ENCODE results near the gene KLC1.
A peak's percentile ranks its signal among the peaks of the same experiment; 100 is the strongest.

KLC1 gene

GRCh38 chr14:103699261-103699661 is 70.2 kb downstream of the KLC1 start:
- peak overlapping the region; percentile 55 for H3K4me2 ChIP-seq (ENCODE audit: low read depth, low read length, poor library complexity, severe bottlenecking)
- no peak overlapping the region for H2AFZ ChIP-seq (ENCODE audit: low read depth, low read length, severe bottlenecking)
- H3K36me3 ChIP-seq (ENCODE audit: low read length), result no peaks in the 10 kb centered on the region
- H4K20me1 ChIP-seq (ENCODE audit: low read depth, low read length), result no peaks in the 10 kb centered on the region
- no peak for TF ChIP-seq EZH2phosphoT487 (conservative IDR thresholded peaks at IDR 0.05; ENCODE audit: low read length)
- TF ChIP-seq, protein P1, sequence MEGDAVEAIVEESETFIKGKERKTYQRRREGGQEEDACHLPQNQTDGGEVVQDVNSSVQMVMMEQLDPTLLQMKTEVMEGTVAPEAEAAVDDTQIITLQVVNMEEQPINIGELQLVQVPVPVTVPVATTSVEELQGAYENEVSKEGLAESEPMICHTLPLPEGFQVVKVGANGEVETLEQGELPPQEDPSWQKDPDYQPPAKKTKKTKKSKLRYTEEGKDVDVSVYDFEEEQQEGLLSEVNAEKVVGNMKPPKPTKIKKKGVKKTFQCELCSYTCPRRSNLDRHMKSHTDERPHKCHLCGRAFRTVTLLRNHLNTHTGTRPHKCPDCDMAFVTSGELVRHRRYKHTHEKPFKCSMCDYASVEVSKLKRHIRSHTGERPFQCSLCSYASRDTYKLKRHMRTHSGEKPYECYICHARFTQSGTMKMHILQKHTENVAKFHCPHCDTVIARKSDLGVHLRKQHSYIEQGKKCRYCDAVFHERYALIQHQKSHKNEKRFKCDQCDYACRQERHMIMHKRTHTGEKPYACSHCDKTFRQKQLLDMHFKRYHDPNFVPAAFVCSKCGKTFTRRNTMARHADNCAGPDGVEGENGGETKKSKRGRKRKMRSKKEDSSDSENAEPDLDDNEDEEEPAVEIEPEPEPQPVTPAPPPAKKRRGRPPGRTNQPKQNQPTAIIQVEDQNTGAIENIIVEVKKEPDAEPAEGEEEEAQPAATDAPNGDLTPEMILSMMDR (IDR thresholded peaks at IDR 0.05; ENCODE audit: insufficient read depth, low read length, poor library complexity, severe bottlenecking), result no peak
- H3K27ac ChIP-seq (ENCODE audit: low read depth, low read length), result peak overlapping the region; percentile 95
- no peaks in the 10 kb centered on the region for H3K79me2 ChIP-seq (ENCODE audit: insufficient read depth, low read length)
- H3K4me3 ChIP-seq (ENCODE audit: insufficient read depth, low read length, poor library complexity, severe bottlenecking), result no peak overlapping the region
- H3K9ac ChIP-seq (ENCODE audit: low read length), result peak overlapping the region; percentile 51
- H3K9me3 ChIP-seq (ENCODE audit: insufficient read depth, low read length), result no peaks in the 10 kb centered on the region
- H3F3A ChIP-seq (ENCODE audit: insufficient read depth), result peaks cover 68% of the 10 kb centered on the region
- no peaks in the 10 kb centered on the region for H3K27me3 ChIP-seq (ENCODE audit: low read length)
- no peaks in the 10 kb centered on the region for H3K9me2 ChIP-seq (replicated peaks; ENCODE audit: insufficient read depth, low read length)

GRCh38 chr14:103699901-103700752 is 71.1 kb downstream of the KLC1 start:
- peak overlapping the region; percentile 55 for H3K4me2 ChIP-seq (ENCODE audit: low read depth, low read length, poor library complexity, severe bottlenecking)
- H3K9ac ChIP-seq (ENCODE audit: low read length), result peak overlapping the region; percentile 51
- peak overlapping the region; percentile 95 for H3K27ac ChIP-seq (ENCODE audit: low read depth, low read length)
- H3K36me3 ChIP-seq (ENCODE audit: low read length), result no peaks in the 10 kb centered on the region
- no peak overlapping the region for H2AFZ ChIP-seq (ENCODE audit: low read depth, low read length, severe bottlenecking)
- no peak overlapping the region for H3K4me3 ChIP-seq (ENCODE audit: insufficient read depth, low read length, poor library complexity, severe bottlenecking)
- no peaks in the 10 kb centered on the region for H4K20me1 ChIP-seq (ENCODE audit: low read depth, low read length)
- no peaks in the 10 kb centered on the region for H3K79me2 ChIP-seq (ENCODE audit: insufficient read depth, low read length)
- TF ChIP-seq EZH2phosphoT487 (conservative IDR thresholded peaks at IDR 0.05; ENCODE audit: low read length), result no peak
- TF ChIP-seq, protein P1 (IDR thresholded peaks at IDR 0.05; ENCODE audit: insufficient read depth, low read length, poor library complexity, severe bottlenecking), result no peak
- H3K27me3 ChIP-seq (ENCODE audit: low read length), result no peaks in the 10 kb centered on the region
- no peaks in the 10 kb centered on the region for H3K9me2 ChIP-seq (replicated peaks; ENCODE audit: insufficient read depth, low read length)
- no peaks in the 10 kb centered on the region for H3K9me3 ChIP-seq (ENCODE audit: insufficient read depth, low read length)
- H3F3A ChIP-seq (ENCODE audit: insufficient read depth), result peaks cover 68% of the 10 kb centered on the region

DNA sequence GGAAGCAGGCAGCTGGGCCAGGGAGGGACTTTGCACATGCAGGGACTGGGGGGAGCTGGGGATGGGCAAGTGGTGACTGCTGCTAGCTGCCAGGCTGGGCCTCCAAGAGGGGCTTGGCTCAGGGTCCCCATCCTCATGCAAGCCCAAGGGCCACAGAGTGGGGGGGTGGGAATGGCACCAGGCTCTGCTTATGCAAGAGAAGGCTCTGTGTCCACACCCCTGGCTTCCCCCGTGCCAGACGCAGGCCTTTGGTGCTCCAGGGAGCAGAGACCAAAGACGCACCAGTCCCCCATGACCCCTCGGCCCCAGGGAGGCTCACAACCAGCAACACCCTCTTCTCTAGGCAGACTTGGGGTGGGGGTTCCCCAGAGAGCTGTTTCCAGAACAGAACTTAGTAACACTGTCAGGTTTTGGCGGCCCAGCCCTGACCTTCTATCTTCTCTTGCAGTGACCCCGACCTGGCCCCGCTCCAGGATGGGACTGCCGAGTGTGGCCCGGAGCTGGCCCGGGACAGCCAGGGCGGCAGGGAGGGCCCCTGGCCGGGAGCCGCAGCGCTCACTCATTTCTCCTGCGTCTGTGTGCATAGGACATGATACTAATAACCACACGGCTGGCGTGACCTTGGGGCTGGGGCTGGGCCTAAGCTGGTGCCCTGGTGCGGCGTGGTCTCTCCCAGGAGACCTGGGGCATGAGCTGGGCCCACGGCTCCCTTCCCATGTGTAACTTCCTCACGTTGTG is 71.9 kb downstream of the KLC1 start:
- H3K4me2 ChIP-seq (ENCODE audit: low read depth, low read length, poor library complexity, severe bottlenecking), result peak overlapping the region; percentile 41
- H3K27ac ChIP-seq (ENCODE audit: low read depth, low read length), result peak overlapping the region; percentile 95
- H3K4me3 ChIP-seq (ENCODE audit: insufficient read depth, low read length, poor library complexity, severe bottlenecking), result no peak overlapping the region
- H3K9ac ChIP-seq (ENCODE audit: low read length), result peak overlapping the region; percentile 33
- H3F3A ChIP-seq (ENCODE audit: insufficient read depth), result peaks cover 61% of the 10 kb centered on the region
- H3K36me3 ChIP-seq (ENCODE audit: low read length), result no peaks in the 10 kb centered on the region
- no peaks in the 10 kb centered on the region for H4K20me1 ChIP-seq (ENCODE audit: low read depth, low read length)
- H3K9me2 ChIP-seq (replicated peaks; ENCODE audit: insufficient read depth, low read length), result no peaks in the 10 kb centered on the region
- no peak overlapping the region for H2AFZ ChIP-seq (ENCODE audit: low read depth, low read length, severe bottlenecking)
- no peak for TF ChIP-seq EZH2phosphoT487 (conservative IDR thresholded peaks at IDR 0.05; ENCODE audit: low read length)
- no peaks in the 10 kb centered on the region for H3K9me3 ChIP-seq (ENCODE audit: insufficient read depth, low read length)
- H3K27me3 ChIP-seq (ENCODE audit: low read length), result no peaks in the 10 kb centered on the region
- no peaks in the 10 kb centered on the region for H3K79me2 ChIP-seq (ENCODE audit: insufficient read depth, low read length)

Data from SU-DHL-6 (cell line).